GM18868 (cell line): ENCODE results near the gene BCL2L1.

Source experiments
- ATAC-seq: cut with Tn5 transposase; IDR thresholded peaks from one replicate; pipeline ENCODE4 v1.9.1; 2021; ENCODE audit warnings: mild to moderate bottlenecking, moderate library complexity; ENCODE audit not compliant: unreplicated experiment

BCL2L1 gene

GRCh38 chr20:31710423-31711108, 12.1 kb downstream of the BCL2L1 start:
- no peak for ATAC-seq

GRCh38 chr20:31709939-31710338, 12.7 kb downstream of the BCL2L1 start:
- no peak for ATAC-seq

GRCh38 chr20:31708736-31709534, 13.7 kb downstream of the BCL2L1 start:
- ATAC-seq = no peak

- no peak for ATAC-seq
These were observed 14.5 kb downstream of the BCL2L1 start for GRCh38 chr20:31707994-31708735.

- no peak for ATAC-seq
These were observed 15.4 kb downstream of the BCL2L1 start for GRCh38 chr20:31707258-31707615.

- no peak for ATAC-seq
These were observed 15.9 kb downstream of the BCL2L1 start for GRCh38 chr20:31706607-31707257.

GRCh38 chr20:31705598-31706597, 16.8 kb downstream of the BCL2L1 start:
- ATAC-seq = peak; percentile 79

GRCh38 chr20:31705191-31705590, 17.5 kb downstream of the BCL2L1 start:
- no peak for ATAC-seq

GRCh38 chr20:31704225-31705119, 18.2 kb downstream of the BCL2L1 start:
- ATAC-seq = no peak

GRCh38 chr20:31701591-31701990, 21.1 kb downstream of the BCL2L1 start:
- no peak for ATAC-seq

- no peak for ATAC-seq
These were observed 21.9 kb downstream of the BCL2L1 start for GRCh38 chr20:31700747-31701146.

- ATAC-seq = no peak
These were observed 22.6 kb downstream of the BCL2L1 start for GRCh38 chr20:31699801-31700728.

- peak; percentile 98 for ATAC-seq
These were observed 23.6 kb downstream of the BCL2L1 start for GRCh38 chr20:31698803-31699718.

- ATAC-seq = no peak
These were observed 24.3 kb downstream of the BCL2L1 start for GRCh38 chr20:31698243-31698802.

- no peak for ATAC-seq
These were observed 26.5 kb downstream of the BCL2L1 start for GRCh38 chr20:31695849-31696804.
